ENCODE data around the gene AK8. TPM values are rescaled to one million over a fixed set of nuclear protein-coding genes. Genes with fewer than 3 reads are reported as not detected.

The AK8 gene
- total and polyA plus RNA-seq, 9 of the 15 experiments (the other 6 are each of a cell fraction or from before 2014, with no cell fraction given) = 0.06 to 0.37 TPM; not detected in 7

DNA sequence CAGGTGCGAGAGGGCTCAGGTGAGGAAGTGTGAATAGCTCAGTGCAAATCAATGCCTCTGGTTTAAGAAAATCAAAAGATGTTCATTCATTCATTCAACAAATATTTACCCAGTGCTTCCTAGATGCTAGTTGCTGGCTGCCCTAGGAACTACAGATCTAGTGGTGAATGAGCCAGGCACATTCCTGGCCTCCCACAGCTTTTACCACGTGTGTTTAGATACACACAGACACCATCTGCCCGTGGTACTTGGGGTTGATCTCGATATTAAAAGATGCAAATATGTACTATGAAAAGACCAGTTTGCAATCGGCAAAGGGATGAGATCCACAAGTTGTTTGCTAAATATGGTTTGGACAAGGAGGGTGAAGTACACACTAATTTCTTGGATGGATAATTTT, 129.6 kb downstream of the AK8 start:
- no peak overlapping the region for H3K27ac ChIP-seq (ENCODE audit: extremely low read depth, low read depth, low read length)
- intact Hi-C loops (cut with micrococcal nuclease) = no loop called here
- peaks cover 3% of the 10 kb centered on the region for H3K9me1 ChIP-seq (ENCODE audit: control insufficient read depth, insufficient read depth, low read length)
- no peaks in the 10 kb centered on the region for H3K36me3 ChIP-seq (ENCODE audit: control insufficient read depth, insufficient read depth, low read length)
- H4K20me1 ChIP-seq (replicated peaks; ENCODE audit: control insufficient read depth, insufficient read depth, low read length) = peaks cover 10% of the 10 kb centered on the region; the same call in 1 of the 2 replicates
- in situ Hi-C loops (cut with MboI) = no loop called here
- no peak overlapping the region for H3K4me3 ChIP-seq
- H3K79me2 ChIP-seq (ENCODE audit: control insufficient read depth, insufficient read depth, low read length) = no peaks in the 10 kb centered on the region
- WGBS (ENCODE audit: insufficient coverage, low coverage, missing lambda C conversion rate) = 2% methylated on average over 5 of the region's 5 CpGs
- TF ChIP-seq RBBP5 (IDR thresholded peaks at IDR 0.05; ENCODE audit: borderline replicate concordance, insufficient read depth, low read length, poor library complexity, severe bottlenecking) = no peak
- TF ChIP-seq SP1 (CRISPR knock-in tag; IDR thresholded peaks at IDR 0.05) = no peak
- no peak for TF ChIP-seq MXD1 (CRISPR knock-in tag; IDR thresholded peaks at IDR 0.05; ENCODE audit: borderline replicate concordance, poor library complexity, severe bottlenecking)
- no peak for TF ChIP-seq NFE2L1 (tag; IDR thresholded peaks at IDR 0.05; ENCODE audit: borderline replicate concordance, low read depth)
- TF ChIP-seq, protein P1, sequence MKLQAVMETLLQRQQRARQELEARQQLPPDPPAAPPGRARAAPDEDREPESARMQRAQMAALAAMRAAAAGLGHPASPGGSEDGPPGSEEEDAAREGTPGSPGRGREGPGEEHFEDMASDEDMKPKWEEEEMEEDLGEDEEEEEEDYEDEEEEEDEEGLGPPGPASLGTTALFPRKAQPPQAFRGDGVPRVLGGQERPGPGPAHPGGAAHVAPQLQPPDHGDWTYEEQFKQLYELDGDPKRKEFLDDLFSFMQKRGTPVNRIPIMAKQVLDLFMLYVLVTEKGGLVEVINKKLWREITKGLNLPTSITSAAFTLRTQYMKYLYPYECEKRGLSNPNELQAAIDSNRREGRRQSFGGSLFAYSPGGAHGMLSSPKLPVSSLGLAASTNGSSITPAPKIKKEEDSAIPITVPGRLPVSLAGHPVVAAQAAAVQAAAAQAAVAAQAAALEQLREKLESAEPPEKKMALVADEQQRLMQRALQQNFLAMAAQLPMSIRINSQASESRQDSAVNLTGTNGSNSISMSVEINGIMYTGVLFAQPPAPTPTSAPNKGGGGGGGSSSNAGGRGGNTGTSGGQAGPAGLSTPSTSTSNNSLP (IDR thresholded peaks at IDR 0.05; ENCODE audit: borderline replicate concordance, low read depth, low read length) = no peak
- TF ChIP-seq NFRKB (IDR thresholded peaks at IDR 0.05; ENCODE audit: low read depth) = no peak
- no peak for TF ChIP-seq GTF2E2 (tag; IDR thresholded peaks at IDR 0.05)
- TF ChIP-seq, protein P2, sequence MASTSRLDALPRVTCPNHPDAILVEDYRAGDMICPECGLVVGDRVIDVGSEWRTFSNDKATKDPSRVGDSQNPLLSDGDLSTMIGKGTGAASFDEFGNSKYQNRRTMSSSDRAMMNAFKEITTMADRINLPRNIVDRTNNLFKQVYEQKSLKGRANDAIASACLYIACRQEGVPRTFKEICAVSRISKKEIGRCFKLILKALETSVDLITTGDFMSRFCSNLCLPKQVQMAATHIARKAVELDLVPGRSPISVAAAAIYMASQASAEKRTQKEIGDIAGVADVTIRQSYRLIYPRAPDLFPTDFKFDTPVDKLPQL (IDR thresholded peaks at IDR 0.05; ENCODE audit: extremely low read depth, insufficient read length) = no peak
- TF ChIP-seq HDAC1 (IDR thresholded peaks at IDR 0.05) = no peak
- no peak for TF ChIP-seq ARNT (IDR thresholded peaks at IDR 0.05)
- TF ChIP-seq NR3C1 (CRISPR knock-in tag; IDR thresholded peaks at IDR 0.05) = no peak
- no peak for TF ChIP-seq ZNF77 (CRISPR knock-in tag; IDR thresholded peaks at IDR 0.05)
- TF ChIP-seq CBX2 (IDR thresholded peaks at IDR 0.05; ENCODE audit: insufficient read depth, low read length, poor library complexity, severe bottlenecking) = no peak
- FAIRE-seq (no peak), DNase-seq (ENCODE audit: extremely low read depth in 1 of 4, low spot score in 3 of 4) (no peak), ATAC-seq (no peak)
- H3K9ac ChIP-seq (ENCODE audit: insufficient read depth in 1 of 2, low read depth in 2 of 2, low read length in 2 of 2) = no peak overlapping the region
- no peak overlapping the region for H3K4me2 ChIP-seq (ENCODE audit: insufficient read depth, low read length)
- CTCF ChIA-PET (ENCODE audit: low intra/inter-chr PET ratio) = no interaction called here
- H3K27me3 ChIP-seq (ENCODE audit: control insufficient read depth in 2 of 2, insufficient read depth in 2 of 2, low read length in 2 of 2) = peaks cover 62 to 75% of the 10 kb centered on the region in 2 experiments
- POLR2A ChIA-PET = no interaction called here
- no peaks in the 10 kb centered on the region for H3K4me1 ChIP-seq (replicated peaks in 1 of 2; ENCODE audit: control insufficient read depth in 2 of 2, insufficient read depth in 2 of 2, low read length in 2 of 2)
- no peaks in the 10 kb centered on the region for H3K9me3 ChIP-seq (replicated peaks; ENCODE audit: control insufficient read depth, insufficient read depth, low read depth, low read length)
- H2AFZ ChIP-seq (ENCODE audit: low read depth, low read length) = no peak overlapping the region
- no TSS peak for BruUV-seq (replicated peaks)

Measured in K562 (cell line).